PC-3 (cell line): ENCODE data around the gene RECQL5. TPM values are rescaled to one million over a fixed set of nuclear protein-coding genes. Genes with fewer than 3 reads are reported as not detected.

Source experiments
- ATAC-seq: fragments of 200-7000 bp; cut with Tn5 transposase; 2 replicates; pipeline ENCODE4 v1.9.1; 2020; ENCODE audit warnings: mild to moderate bottlenecking, moderate library complexity
- BruUV-seq: library from RNA; stranded (reverse); fragments of 400-500 nt; replicated peaks from 2 replicates; lab custom pipeline; 2021; lab: Mats Ljungman, UMichigan
- CTCF ChIA-PET: fragments of 300-600 bp; sonication (Branson Sonifier 250); formaldehyde crosslinking; loops from one replicate; lab custom pipeline; 2022; ENCODE audit warnings: antibody characterized with exemption; lab: Charles Lee
- POLR2A ChIA-PET: fragments of 300-600 bp; sonication (Branson Sonifier 250); formaldehyde crosslinking; loops from one replicate; lab custom pipeline; 2022; ENCODE audit warnings: antibody characterized with exemption; ENCODE audit not compliant: unreplicated experiment; lab: Charles Lee
- DNase-seq: peaks from one replicate; pipeline ENCODE4 v3.0.0-alpha.2; 2015
- H2AFZ ChIP-seq: fragments of 300-600 bp; sonication (generic); 2 replicates; pipeline ENCODE4 v1.6.0; 2016; ENCODE audit warnings: antibody characterized with exemption, low read length
- H3F3A ChIP-seq: fragments of 300-600 bp; sonication (generic); one replicate; pipeline ENCODE4 v1.6.0; 2017; ENCODE audit warnings: antibody characterized with exemption, low read length, control low read depth, mild to moderate bottlenecking; ENCODE audit not compliant: unreplicated experiment
- H3K27ac ChIP-seq: fragments of 300-600 bp; sonication (generic); 2 replicates; pipeline ENCODE4 v1.5.1; 2016; ENCODE audit warnings: mild to moderate bottlenecking, low read length
- H3K27me3 ChIP-seq: fragments of 300-600 bp; sonication (generic); 2 replicates; pipeline ENCODE4 v1.6.1; 2016; ENCODE audit warnings: low read length, mixed read lengths
- H3K36me3 ChIP-seq: fragments of 300-600 bp; sonication (generic); 2 replicates; pipeline ENCODE4 v1.6.1; 2016; ENCODE audit warnings: low read depth, mixed run types, low read length, mixed read lengths
- H3K4me1 ChIP-seq: fragments of 300-600 bp; sonication (generic); 2 replicates; pipeline ENCODE4 v1.5.1; 2016; ENCODE audit warnings: low read length; ENCODE audit not compliant: insufficient read depth
- H3K4me2 ChIP-seq: fragments of 300-600 bp; sonication (generic); 2 replicates; pipeline ENCODE4 v1.6.0; 2016; ENCODE audit warnings: low read length
- H3K4me3 ChIP-seq: fragments of 300-600 bp; sonication (generic); 2 replicates; pipeline ENCODE4 v1.5.1; 2016; ENCODE audit warnings: mild to moderate bottlenecking, low read length, mixed read lengths
- H3K79me2 ChIP-seq: fragments of 300-600 bp; sonication (generic); 2 replicates; pipeline ENCODE4 v1.6.1; 2017; ENCODE audit warnings: low read length, mixed read lengths
- H3K9ac ChIP-seq: fragments of 300-600 bp; sonication (generic); 2 replicates; pipeline ENCODE4 v1.6.0; 2016; ENCODE audit warnings: mild to moderate bottlenecking, low read length
- H3K9me2 ChIP-seq: fragments of 300-600 bp; sonication (generic); replicated peaks from 2 replicates; pipeline ENCODE4 v1.6.1; 2016; ENCODE audit warnings: mixed run types, low read length, mixed read lengths
- H3K9me3 ChIP-seq: fragments of 300-600 bp; sonication (generic); 2 replicates; pipeline ENCODE4 v1.6.1; 2016; ENCODE audit warnings: low read length, mixed read lengths
- H4K20me1 ChIP-seq: fragments of 300-600 bp; sonication (generic); 2 replicates; pipeline ENCODE4 v1.6.1; 2016; ENCODE audit warnings: low read length, mixed read lengths
- CTCF ChIP-seq: fragments of 300-600 bp; sonication (generic); conservative IDR thresholded peaks from 2 replicates; pipeline ENCODE4 v1.5.1; 2017; ENCODE audit warnings: antibody characterized with exemption, low read depth, mild to moderate bottlenecking, low read length
- EZH2 ChIP-seq: fragments of 300-600 bp; sonication (generic); IDR thresholded peaks from one replicate; pipeline ENCODE4 v1.6.1; 2017; ENCODE audit warnings: antibody characterized with exemption, mild to moderate bottlenecking, low read length; ENCODE audit not compliant: unreplicated experiment
- EZH2phosphoT487 ChIP-seq: fragments of 300-600 bp; sonication (generic); IDR thresholded peaks from 2 replicates; pipeline ENCODE4 v1.6.1; 2018; ENCODE audit warnings: mild to moderate bottlenecking, antibody characterized with exemption, low read length, borderline replicate concordance
- intact Hi-C: fragments of 100-400 bp; cut with micrococcal nuclease; formaldehyde crosslinking; loops from 2 replicates; pipeline ENCODE4 v1.9.0; 2023
- total RNA-seq: library from RNA; depleted of rRNA; stranded (reverse); fragments of >200 nt; gene quantifications from 2 replicates; pipeline ENCODE4 v1.2.3, GENCODE V29; 2014

The RECQL5 gene
- total RNA-seq, 1 experiment from 2014 or later, result 54.2 TPM

GRCh38 chr17:75681289-75681688 is 14.3 kb upstream of the RECQL5 start:
- DNase-seq (peak; percentile 60), ATAC-seq (no peak)
- Histone ChIP-seq H3K9me3 (no peaks in the 10 kb centered on the region), H3K9me2 (no peaks in the 10 kb centered on the region), H3K27me3 (no peaks in the 10 kb centered on the region), H4K20me1 (no peaks in the 10 kb centered on the region), H3F3A (peaks cover 14% of the 10 kb centered on the region), H2AFZ (no peak overlapping the region), H3K27ac (peak overlapping the region; percentile 0; the same call in 1 of the 2 replicates), H3K4me2 (0 out of 2 replicates have a peak overlapping the region, but pooled peaks have one; percentile 7), H3K4me1 (peaks cover 68% of the 10 kb centered on the region), H3K79me2 (peaks cover 74% of the 10 kb centered on the region), H3K9ac (no peak overlapping the region), H3K4me3 (no peak overlapping the region), H3K36me3 (peaks cover 27% of the 10 kb centered on the region; the same call in 1 of the 2 replicates)
- POLR2A ChIA-PET, result interaction anchor here (0.5 to 0.6 kb wide), 3 partner anchors 26 to 77 kb away, joined by 3 to 7 read pairs (median 3); partner anchors contain the start of gene ITGB4
- intact Hi-C loops, result no loop called here
- TF ChIP-seq EZH2, result no peak
- TF ChIP-seq CTCF, result no peak
- TF ChIP-seq EZH2phosphoT487, result no peak
- CTCF ChIA-PET, result interaction anchor here (0.8 to 2.8 kb wide), 2 partner anchors 26 to 67 kb away, joined by 3 to 42 read pairs; no protein-coding TSS in a partner anchor
- no TSS peak for BruUV-seq

GRCh38 chr17:75680431-75680830 is 13.5 kb upstream of the RECQL5 start:
- Histone ChIP-seq H4K20me1 (no peaks in the 10 kb centered on the region), H3F3A (peaks cover 18% of the 10 kb centered on the region), H3K9me2 (no peaks in the 10 kb centered on the region), H2AFZ (no peak overlapping the region), H3K27me3 (no peaks in the 10 kb centered on the region), H3K36me3 (peaks cover 32% of the 10 kb centered on the region; the same call in 1 of the 2 replicates), H3K4me3 (no peak overlapping the region), H3K27ac (peak overlapping the region; percentile 39), H3K9me3 (no peaks in the 10 kb centered on the region), H3K4me2 (peak overlapping the region; percentile 64), H3K4me1 (peaks cover 63% of the 10 kb centered on the region), H3K79me2 (peaks cover 74% of the 10 kb centered on the region), H3K9ac (no peak overlapping the region)
- BruUV-seq, result no TSS peak
- TF ChIP-seq EZH2phosphoT487, result no peak
- no peak for TF ChIP-seq CTCF
- TF ChIP-seq EZH2, result no peak
- intact Hi-C loops, result no loop called here
- DNase-seq (no peak), ATAC-seq (no peak)
- ChIA-PET CTCF (interaction anchor here (0.6 to 2.8 kb wide), 14 partner anchors 9 to 196 kb away, joined by 3 to 42 read pairs (median 6); partner anchors contain the start of gene SMIM5), POLR2A (interaction anchor here (0.5 to 0.9 kb wide), 3 partner anchors 14 to 58 kb away, joined by 3 to 5 read pairs (median 4); no protein-coding TSS in a partner anchor)

- Histone ChIP-seq H2AFZ (no peak overlapping the region), H3K9me3 (no peaks in the 10 kb centered on the region), H3F3A (peaks cover 18% of the 10 kb centered on the region), H3K4me2 (peak overlapping the region; percentile 64), H3K4me3 (0 out of 2 replicates have a peak overlapping the region, but pooled peaks have one; percentile 34), H3K4me1 (peaks cover 56% of the 10 kb centered on the region), H3K9ac (no peak overlapping the region), H3K27ac (peak overlapping the region; percentile 39), H4K20me1 (no peaks in the 10 kb centered on the region), H3K27me3 (no peaks in the 10 kb centered on the region), H3K79me2 (peaks cover 72% of the 10 kb centered on the region), H3K9me2 (no peaks in the 10 kb centered on the region), H3K36me3 (peaks cover 30% of the 10 kb centered on the region; the same call in 1 of the 2 replicates)
- BruUV-seq, result no TSS peak
- intact Hi-C loops, result loop anchor here (1.0 kb wide), 4 partner anchors 14 to 68 kb away; no protein-coding TSS in a partner anchor
- peak; percentile 91 for DNase-seq
- peak; percentile 77 for ATAC-seq
- CTCF ChIA-PET, result interaction anchor here (0.6 to 2.8 kb wide), 19 partner anchors 10 to 225 kb away, joined by 3 to 42 read pairs (median 5); partner anchors contain the start of gene SMIM5
- peak; percentile 86 for TF ChIP-seq CTCF
- TF ChIP-seq EZH2phosphoT487, result no peak
- TF ChIP-seq EZH2, result no peak
- POLR2A ChIA-PET, result interaction anchor here (0.6 to 0.9 kb wide), 2 partner anchors 14 to 41 kb away, joined by 4 to 5 read pairs; no protein-coding TSS in a partner anchor
Measured at GRCh38 chr17:75679706-75680211, 12.8 kb upstream of the RECQL5 start.
